DMS53 treated with DMSO at 0.1 percent for 48 hours (cell line): Measurements from ENCODE around the gene F2.
"Not testable (repeated sequence)": the region's sequence is repeated elsewhere in the genome, so short reads cannot be mapped to it uniquely, and the experiment has no call there.

Experiments used
- DNase-seq: peaks from one replicate; lab custom pipeline; 2025; ENCODE audit not compliant: unreplicated experiment; lab: John Stamatoyannopoulos, UW

The F2 gene

GRCh38 chr11:46712874-46713576, 6.0 kb upstream of the F2 start:
- DNase-seq: no peak

GRCh38 chr11:46717825-46718154, 1.2 kb upstream of the F2 start:
- not testable (repeated sequence) for DNase-seq

GRCh38 chr11:46718155-46719019, 626 bp upstream of the F2 start:
- DNase-seq: peak; percentile 71

GRCh38 chr11:46719543-46720218, 668 bp downstream of the F2 start:
- DNase-seq: no peak

- DNase-seq: no peak
These were observed 2.3 kb downstream of the F2 start for GRCh38 chr11:46721286-46721685.

GRCh38 chr11:46722566-46723358, 3.7 kb downstream of the F2 start:
- DNase-seq: no peak

- no peak for DNase-seq
These were observed 4.3 kb downstream of the F2 start for GRCh38 chr11:46723359-46723680.

GRCh38 chr11:46724088-46724487, 5.1 kb downstream of the F2 start:
- DNase-seq: no peak

- no peak for DNase-seq
These were observed 6.6 kb downstream of the F2 start for GRCh38 chr11:46725338-46726205.

- DNase-seq: no peak
These were observed 7.3 kb downstream of the F2 start for GRCh38 chr11:46726206-46726862.

GRCh38 chr11:46727952-46728658, 9.1 kb downstream of the F2 start:
- DNase-seq: no peak

GRCh38 chr11:46728659-46729040, 9.6 kb downstream of the F2 start:
- no peak for DNase-seq

GRCh38 chr11:46729110-46730027, 10.4 kb downstream of the F2 start:
- DNase-seq: no peak

GRCh38 chr11:46731545-46731944, 12.5 kb downstream of the F2 start:
- DNase-seq: no peak

GRCh38 chr11:46733234-46733633, 14.2 kb downstream of the F2 start:
- DNase-seq: no peak

- no peak for DNase-seq
These were observed 17.1 kb downstream of the F2 start for GRCh38 chr11:46736146-46736545.

- DNase-seq: no peak
These were observed 17.6 kb downstream of the F2 start for GRCh38 chr11:46736615-46737014.

GRCh38 chr11:46737699-46738098, 18.7 kb downstream of the F2 start:
- DNase-seq: no peak
